HG03159 (cell line): ENCODE results near the gene HHLA2.

Experiments
- ATAC-seq: cut with Tn5 transposase; IDR thresholded peaks from one replicate; pipeline ENCODE4 v1.9.1; 2021; ENCODE audit warnings: mild to moderate bottlenecking, moderate library complexity; ENCODE audit not compliant: unreplicated experiment

HHLA2 gene

GRCh38 chr3:108298056-108298455 is 1.7 kb downstream of the HHLA2 start:
- ATAC-seq: no peak

GRCh38 chr3:108300103-108300849 is 3.9 kb downstream of the HHLA2 start:
- ATAC-seq: no peak

- peak; percentile 65 for ATAC-seq
Measured at GRCh38 chr3:108301695-108302404, 5.5 kb downstream of the HHLA2 start.

DNA sequence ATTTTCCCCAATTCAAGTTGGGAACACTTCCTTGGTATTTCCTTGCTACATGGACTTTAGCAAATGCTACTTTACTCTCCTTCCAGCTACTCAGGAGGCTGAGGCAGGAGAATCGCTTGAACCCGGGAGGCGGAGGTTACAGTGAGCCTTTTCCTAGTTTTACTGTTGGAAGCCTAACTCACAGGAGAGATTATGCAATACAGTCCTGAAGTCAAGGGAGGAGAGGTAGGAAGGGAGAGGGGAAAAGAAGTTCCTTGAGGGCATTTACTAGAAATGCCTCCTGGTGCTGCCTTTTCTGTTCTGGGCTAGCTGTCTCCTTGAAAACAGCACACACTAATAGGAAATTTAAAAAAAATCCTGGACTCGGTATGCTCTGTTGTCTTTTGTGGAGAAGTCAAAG is 6.2 kb downstream of the HHLA2 start:
- no peak for ATAC-seq

GRCh38 chr3:108305484-108306172 is 9.3 kb downstream of the HHLA2 start:
- no peak for ATAC-seq

DNA sequence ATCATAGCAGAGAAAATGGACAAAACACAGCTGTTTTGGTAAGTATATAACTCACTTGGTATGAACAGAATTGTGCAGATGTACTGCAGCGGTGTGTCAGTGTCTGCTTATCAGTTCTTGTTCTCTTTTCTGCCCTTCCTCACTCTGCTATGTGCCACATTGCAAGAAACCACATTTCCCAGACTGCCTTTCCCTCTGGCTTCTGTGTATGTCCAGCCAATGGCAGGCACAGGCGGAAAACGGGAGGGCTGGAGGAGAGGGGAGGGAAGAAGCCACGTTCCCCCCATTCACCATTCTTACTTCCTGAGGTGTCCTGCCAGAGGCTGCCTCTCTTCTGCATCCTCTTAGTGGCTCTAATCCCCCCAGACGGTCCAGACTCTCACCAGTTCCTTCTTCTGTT is 15.4 kb downstream of the HHLA2 start:
- ATAC-seq: no peak

DNA sequence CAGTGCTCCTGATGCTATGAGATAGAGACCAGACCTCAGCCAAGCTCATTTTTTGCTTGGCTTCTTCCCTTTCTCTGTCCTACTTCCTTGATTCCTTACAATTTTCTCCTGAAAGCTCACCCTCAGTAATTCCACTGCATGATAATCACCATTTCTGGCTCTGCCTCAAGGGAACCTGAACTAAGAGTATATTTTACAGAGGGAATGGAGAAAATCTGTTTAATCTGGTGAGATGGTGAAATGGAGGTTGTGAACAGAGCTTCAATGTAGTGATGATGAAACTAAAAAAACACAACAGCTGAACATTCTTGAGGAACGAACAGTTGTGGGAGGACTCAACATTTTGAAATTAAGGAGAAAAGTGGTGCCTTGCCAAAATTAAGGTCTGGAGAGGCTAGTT is 16.3 kb downstream of the HHLA2 start:
- ATAC-seq: no peak

GRCh38 chr3:108315767-108316301 is 19.5 kb downstream of the HHLA2 start:
- no peak for ATAC-seq

GRCh38 chr3:108319428-108320082 is 23.2 kb downstream of the HHLA2 start:
- ATAC-seq: no peak

DNA sequence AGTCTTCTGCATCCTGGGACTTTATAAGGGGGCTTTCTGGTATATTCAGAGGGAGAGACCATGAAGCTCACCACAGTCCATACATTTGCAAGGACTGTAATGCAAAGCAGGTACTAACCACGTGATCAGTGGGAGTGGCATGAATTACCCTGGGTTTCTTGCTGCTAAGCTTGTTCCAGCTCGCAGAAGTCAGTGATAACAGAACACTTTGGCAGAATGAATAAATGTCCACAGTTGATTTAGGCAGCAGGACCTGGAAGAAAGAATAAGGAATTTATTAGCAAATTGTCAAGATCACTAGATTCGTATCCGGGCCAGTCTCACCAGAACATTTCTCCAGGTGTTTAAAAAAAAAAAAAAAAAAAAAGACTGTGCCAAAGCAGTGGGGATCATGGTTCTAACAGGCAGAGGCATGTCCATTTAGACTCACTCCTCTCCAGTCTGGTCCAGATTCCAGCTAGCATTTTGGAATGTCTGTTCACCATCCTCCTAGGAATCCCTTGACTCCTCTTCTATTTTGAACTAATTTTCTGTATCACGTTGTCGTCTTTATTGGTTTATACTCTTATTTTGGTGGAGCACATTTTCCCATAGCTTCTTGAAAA is 24.5 kb downstream of the HHLA2 start:
- no peak for ATAC-seq

GRCh38 chr3:108322352-108322751 is 26.0 kb downstream of the HHLA2 start:
- no peak for ATAC-seq

DNA sequence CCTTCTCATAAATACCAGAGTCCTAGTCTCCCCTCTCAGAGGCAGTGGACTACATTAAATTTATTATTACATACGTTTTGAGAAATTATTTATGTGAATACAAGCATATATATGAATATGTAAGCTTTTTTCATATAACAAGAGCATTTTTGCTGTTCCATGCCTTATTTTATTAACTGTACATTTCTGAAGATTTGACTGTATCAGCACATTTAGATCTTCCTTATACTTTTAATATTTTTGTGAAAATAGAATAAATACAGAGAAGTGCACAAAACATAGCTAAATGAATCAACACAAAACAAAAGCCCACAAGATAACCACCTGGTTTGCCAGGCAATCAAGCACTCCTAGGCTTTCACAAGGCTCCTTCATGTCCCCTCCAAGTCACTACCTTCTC is 27.8 kb downstream of the HHLA2 start:
- ATAC-seq: no peak

- ATAC-seq: no peak
Measured at GRCh38 chr3:108327168-108327567, 30.8 kb downstream of the HHLA2 start.

DNA sequence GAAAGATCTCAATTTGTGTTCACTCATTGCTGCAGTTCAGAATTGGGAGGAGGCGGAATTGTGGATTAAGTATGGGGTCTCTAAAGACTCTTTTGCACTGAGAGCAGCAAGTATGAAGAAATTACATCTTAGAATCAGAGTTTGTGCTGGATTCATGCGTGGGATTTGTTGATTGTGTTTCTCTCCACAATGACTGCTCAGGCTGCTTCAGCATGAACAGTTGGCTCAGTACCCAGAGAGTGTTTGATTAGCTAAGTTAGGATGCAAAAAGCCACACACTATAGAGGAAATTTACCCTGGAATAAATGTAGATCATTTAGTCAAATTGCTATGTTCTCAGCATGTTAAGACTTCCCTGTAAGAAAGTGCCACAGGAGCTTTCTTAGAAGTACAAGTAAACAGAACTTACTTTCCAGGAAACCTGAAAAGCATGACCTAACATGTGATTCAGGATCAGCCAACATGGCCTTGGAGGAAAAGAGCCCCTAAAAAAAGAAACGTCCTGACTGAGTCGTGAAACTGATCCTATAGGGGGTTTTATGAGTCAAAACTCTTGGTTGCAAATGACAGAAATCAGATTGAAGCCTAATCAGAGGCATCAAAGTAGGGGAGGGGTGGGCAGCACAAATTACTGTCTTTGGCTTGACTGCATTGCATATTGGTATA is 32.6 kb downstream of the HHLA2 start:
- ATAC-seq: no peak

- no peak for ATAC-seq
Measured at GRCh38 chr3:108329508-108329907, 33.2 kb downstream of the HHLA2 start.

GRCh38 chr3:108329947-108330346 is 33.6 kb downstream of the HHLA2 start:
- ATAC-seq: no peak

- ATAC-seq: no peak
Measured at GRCh38 chr3:108331792-108332191, 35.4 kb downstream of the HHLA2 start.

- ATAC-seq: no peak
Measured at GRCh38 chr3:108333961-108334360, 37.6 kb downstream of the HHLA2 start.

DNA sequence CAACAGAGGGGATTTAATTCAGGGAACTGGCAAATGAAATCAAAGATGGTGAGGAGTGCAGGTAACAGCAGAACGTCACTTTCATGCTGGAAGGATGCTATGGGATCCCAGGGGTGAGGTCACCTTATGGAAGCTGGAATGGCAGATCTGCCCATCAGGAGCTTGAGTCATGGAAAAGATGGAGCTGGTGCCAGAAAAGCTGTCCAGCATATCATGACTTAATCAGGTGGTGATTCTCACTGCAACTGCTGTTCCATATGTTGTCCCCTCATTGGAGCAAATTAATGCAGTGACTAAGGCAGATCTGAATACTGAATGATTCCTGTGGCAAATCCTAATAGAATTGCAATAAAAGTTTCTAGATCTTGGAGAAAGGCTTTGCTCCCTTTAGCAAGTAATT is 38.4 kb downstream of the HHLA2 start:
- no peak for ATAC-seq

DNA sequence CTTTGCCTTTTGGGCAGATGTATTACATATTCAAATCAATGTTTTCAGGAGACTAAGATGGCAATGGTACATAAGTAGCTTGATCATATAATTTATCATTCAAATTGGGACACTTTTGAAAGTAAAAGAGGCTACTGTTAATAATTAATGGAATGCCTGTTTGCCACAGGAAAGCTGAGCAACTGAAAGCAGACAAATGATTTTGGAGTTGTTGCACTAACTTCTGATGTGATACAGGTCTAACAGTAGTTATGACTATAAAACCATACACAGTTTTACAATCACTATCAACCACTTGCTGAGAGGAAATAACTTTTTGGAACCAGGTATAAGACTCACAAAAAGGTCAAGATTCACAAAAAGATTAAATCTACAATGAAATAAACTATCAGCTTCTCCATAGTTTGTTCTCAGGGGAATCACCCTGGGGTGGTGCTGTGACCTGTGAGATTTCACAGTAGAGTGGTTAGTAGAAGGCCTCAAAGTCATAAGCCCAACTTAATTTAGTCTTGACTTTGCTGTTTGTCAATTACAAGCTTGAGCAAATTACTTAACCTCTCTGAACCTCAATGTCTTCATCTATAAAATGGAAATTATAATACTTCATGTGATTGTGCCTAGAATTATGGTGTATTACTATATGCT is 42.7 kb downstream of the HHLA2 start:
- ATAC-seq: no peak
